SK-N-SH (cell line): ENCODE results near the gene CDC42EP4. TPM values are rescaled to one million over a fixed set of nuclear protein-coding genes. Genes with fewer than 3 reads are reported as not detected.
A peak's percentile ranks its signal among the peaks of the same experiment; 100 is the strongest.
"Not testable (repeated sequence)": the region's sequence is repeated elsewhere in the genome, so short reads cannot be mapped to it uniquely, and the experiment has no call there.

Experiments
- CTCF ChIA-PET: fragments of 300-600, 350-600 bp; formaldehyde crosslinking; extraction: SDS; loops from one replicate; lab custom pipeline; 2021; lab: Yijun Ruan, JAX
- POLR2A ChIA-PET: fragments of 350-600 bp; sonication (Branson Sonifier 250); formaldehyde crosslinking; extraction: SDS; loops from one replicate; lab custom pipeline; 2020; ENCODE audit warnings: antibody characterized with exemption, inconsistent platforms; lab: Yijun Ruan, JAX
- DNase-seq: peaks from one replicate; pipeline ENCODE4 v3.0.0; 2012
- H2AFZ ChIP-seq: fragments of 200-600 bp; sonication (generic); 2 replicates; pipeline ENCODE4 v1.8.1; 2016; ENCODE audit warnings: antibody characterized with exemption, mild to moderate bottlenecking, low read depth
- H3F3A ChIP-seq: fragments of 200-600 bp; sonication (generic); replicated peaks from 2 replicates; pipeline ENCODE3; 2016; ENCODE audit warnings: antibody characterized with exemption, mild to moderate bottlenecking; ENCODE audit not compliant: insufficient read depth
- H3K27ac ChIP-seq, 2 experiments: fragments of 200-500 bp in 1 of 2; fragments of 200-600 bp in 1 of 2; sonication (Bioruptor generic) in 1 of 2; sonication (generic), shearing (Covaris generic) in 1 of 2; 2 replicates each; pipeline versions ENCODE4 v1.5.1 to v1.6.1; 2014 to 2016; ENCODE audit warnings: low read depth in 2 of 2, inconsistent platforms in 1 of 2, low read length in 1 of 2, mild to moderate bottlenecking in 1 of 2, mixed read lengths in 1 of 2
- H3K27me3 ChIP-seq: fragments of 200-600 bp; sonication (generic), shearing (Covaris generic); 2 replicates; pipeline ENCODE4 v1.6.1; 2016; ENCODE audit warnings: mixed run types; ENCODE audit not compliant: insufficient read depth
- H3K36me3 ChIP-seq, 2 experiments: fragments of 200-500 bp in 1 of 2; fragments of 200-600 bp in 1 of 2; sonication (Bioruptor generic) in 1 of 2; sonication (generic) in 1 of 2; replicated peaks in 1 of 2; 2 replicates each; pipeline versions ENCODE3 to v1.5.1; 2014 to 2016; ENCODE audit warnings: low read length in 1 of 2, mild to moderate bottlenecking in 1 of 2; ENCODE audit not compliant: insufficient read depth in 2 of 2, control insufficient read depth in 1 of 2
- H3K4me1 ChIP-seq, 2 experiments: fragments of 200-500 bp in 1 of 2; fragments of 200-600 bp in 1 of 2; sonication (Bioruptor generic) in 1 of 2; sonication (generic), shearing (Covaris generic) in 1 of 2; 2 replicates each; pipeline versions ENCODE4 v1.5.1 to v1.6.1; 2014 to 2016; ENCODE audit warnings: low read depth in 1 of 2, low read length in 1 of 2, mixed run types in 1 of 2; ENCODE audit not compliant: insufficient read depth in 2 of 2, control insufficient read depth in 1 of 2
- H3K4me2 ChIP-seq: fragments of 200-600 bp; sonication (generic), shearing (Covaris generic); 2 replicates; pipeline ENCODE4 v1.6.1; 2017; ENCODE audit warnings: mixed run types
- H3K4me3 ChIP-seq, 2 experiments: fragments of 200-500 bp in 1 of 2; fragments of 200-600 bp in 1 of 2; sonication (Bioruptor generic) in 1 of 2; sonication (generic), shearing (Covaris generic) in 1 of 2; 2 replicates each; pipeline versions ENCODE4 v1.5.1 to v1.8.1; 2014 to 2016; ENCODE audit warnings: low read depth in 2 of 2, inconsistent platforms in 1 of 2, low read length in 1 of 2, mild to moderate bottlenecking in 1 of 2, mixed read lengths in 1 of 2, moderate library complexity in 1 of 2
- H3K79me2 ChIP-seq: fragments of 200-600 bp; sonication (generic); 2 replicates; pipeline ENCODE4 v1.8.1; 2017; ENCODE audit warnings: mild to moderate bottlenecking; ENCODE audit not compliant: insufficient read depth
- H3K9ac ChIP-seq: fragments of 200-600 bp; sonication (generic); 2 replicates; pipeline ENCODE4 v1.6.1; 2017; ENCODE audit warnings: mixed run types
- H3K9me2 ChIP-seq: fragments of 200-600 bp; sonication (generic); 2 replicates; pipeline ENCODE4 v1.6.1; 2017; ENCODE audit warnings: mixed run types
- H3K9me3 ChIP-seq: fragments of 200-600 bp; sonication (generic); 2 replicates; pipeline ENCODE4 v1.6.1; 2017; ENCODE audit warnings: mixed run types, mild to moderate bottlenecking, moderate library complexity
- H4K20me1 ChIP-seq: fragments of 200-600 bp; sonication (generic); 2 replicates; pipeline ENCODE4 v1.6.1; 2017; ENCODE audit warnings: mild to moderate bottlenecking, mixed run types; ENCODE audit not compliant: insufficient read depth
- CHD2 ChIP-seq: fragments of 150-350 bp; IDR thresholded peaks from 2 replicates; pipeline ENCODE4 v1.6.1; 2018; ENCODE audit warnings: low read length; ENCODE audit not compliant: partially characterized antibody
- FOXJ3 ChIP-seq: sonication (generic); formaldehyde crosslinking; IDR thresholded peaks from 2 replicates; pipeline ENCODE4 v1.5.1; 2020; ENCODE audit warnings: mild to moderate bottlenecking, missing genetic modification reagents
- MXI1 ChIP-seq: IDR thresholded peaks from 2 replicates; pipeline ENCODE4 v1.6.1; 2012; ENCODE audit warnings: mild to moderate bottlenecking, low read depth, low read length, improper control_type of control experiment
- RXRA ChIP-seq: IDR thresholded peaks from 2 replicates; pipeline ENCODE4 v1.4.0; 2012; ENCODE audit warnings: low read depth, mild to moderate bottlenecking, borderline replicate concordance
- SIN3A ChIP-seq: IDR thresholded peaks from 2 replicates; pipeline ENCODE4 v1.6.1; 2012; ENCODE audit warnings: low read depth, mild to moderate bottlenecking, low read length, moderate library complexity, borderline replicate concordance
- WGBS: methylation state at CpG from one replicate; pipeline ENCODE4 v1.1.6; 2017; ENCODE audit warnings: low lambda C conversion rate; 5-methylcytosine and 5-hydroxymethylcytosine counted together
- polyA plus RNA-seq, 3 experiments: library from polyadenylated mRNA; depleted of rRNA; stranded (reverse); fragments of >200 nt; gene quantifications; 2 replicates each; pipeline ENCODE4 v1.2.3, GENCODE V29; 2012
- TF ChIP-seq, protein P1 (sequence below): IDR thresholded peaks from 2 replicates; pipeline ENCODE4 v1.4.0; 2012; ENCODE audit warnings: low read depth
- TF ChIP-seq, protein P2 (sequence below): fragments of 200-600 bp; sonication (generic); IDR thresholded peaks from 2 replicates; pipeline ENCODE4 v1.6.1; 2017; ENCODE audit warnings: antibody characterized with exemption, mild to moderate bottlenecking, moderate library complexity
- TF ChIP-seq, protein P3 (sequence below): IDR thresholded peaks from 2 replicates; pipeline ENCODE4 v1.6.1; 2012; ENCODE audit warnings: mild to moderate bottlenecking, low read depth, low read length, moderate library complexity

Gene CDC42EP4
- polyA plus RNA-seq, 1 of the 3 experiments (the other 2 are of a cell fraction), result 28.3 TPM

DNA sequence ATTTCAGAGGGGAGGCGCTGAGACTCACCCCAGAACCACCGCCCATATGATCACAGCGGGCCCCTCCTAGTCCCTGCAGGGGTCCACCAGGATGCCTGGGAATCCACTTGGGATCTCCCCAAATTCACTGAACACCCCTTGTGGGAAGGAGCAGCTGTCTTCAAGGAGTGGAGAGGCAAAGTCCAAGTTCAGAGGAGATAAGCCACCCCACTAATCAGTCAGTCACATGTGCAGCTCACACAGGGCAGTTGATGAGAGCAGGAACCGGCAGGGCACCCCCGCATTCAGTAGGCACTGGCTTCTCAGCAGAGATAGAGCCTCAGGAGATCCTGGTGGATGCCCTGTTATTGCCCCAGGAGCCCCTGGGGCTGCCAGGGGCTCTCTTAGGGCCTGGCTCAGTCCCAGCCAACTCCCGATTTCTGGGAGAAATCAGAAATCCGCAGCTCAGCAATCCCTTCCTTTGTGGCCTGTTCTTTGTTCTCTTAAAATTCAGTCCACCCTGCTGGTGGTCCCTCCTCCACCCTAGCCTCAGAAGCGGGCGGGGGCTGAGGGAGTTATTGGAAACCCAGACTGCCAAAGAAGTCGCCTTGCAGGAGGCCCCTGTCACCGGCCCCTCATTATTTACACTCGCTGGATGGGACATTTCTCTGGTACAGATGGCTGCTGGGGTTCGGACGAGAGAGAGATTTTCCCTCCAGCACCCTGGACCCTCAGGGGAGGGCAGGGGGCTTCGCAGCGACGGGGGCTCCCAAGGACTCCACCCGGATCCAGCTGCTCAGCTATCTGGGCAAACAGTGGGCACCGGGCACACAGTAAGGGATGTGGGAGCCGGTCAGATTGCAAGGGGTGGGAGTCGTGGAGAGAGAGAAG is 1.8 kb downstream of the CDC42EP4 start (continued):
- TF ChIP-seq, protein P1, sequence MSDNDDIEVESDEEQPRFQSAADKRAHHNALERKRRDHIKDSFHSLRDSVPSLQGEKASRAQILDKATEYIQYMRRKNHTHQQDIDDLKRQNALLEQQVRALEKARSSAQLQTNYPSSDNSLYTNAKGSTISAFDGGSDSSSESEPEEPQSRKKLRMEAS, result 0 out of 2 replicates have a peak, but pooled peaks have one; percentile 49
- TF ChIP-seq SIN3A (no peak), CHD2 (peak; percentile 27), MXI1 (peak; percentile 63; the same call in 1 of the 2 replicates), RXRA (no peak)
- TF ChIP-seq, protein P2, sequence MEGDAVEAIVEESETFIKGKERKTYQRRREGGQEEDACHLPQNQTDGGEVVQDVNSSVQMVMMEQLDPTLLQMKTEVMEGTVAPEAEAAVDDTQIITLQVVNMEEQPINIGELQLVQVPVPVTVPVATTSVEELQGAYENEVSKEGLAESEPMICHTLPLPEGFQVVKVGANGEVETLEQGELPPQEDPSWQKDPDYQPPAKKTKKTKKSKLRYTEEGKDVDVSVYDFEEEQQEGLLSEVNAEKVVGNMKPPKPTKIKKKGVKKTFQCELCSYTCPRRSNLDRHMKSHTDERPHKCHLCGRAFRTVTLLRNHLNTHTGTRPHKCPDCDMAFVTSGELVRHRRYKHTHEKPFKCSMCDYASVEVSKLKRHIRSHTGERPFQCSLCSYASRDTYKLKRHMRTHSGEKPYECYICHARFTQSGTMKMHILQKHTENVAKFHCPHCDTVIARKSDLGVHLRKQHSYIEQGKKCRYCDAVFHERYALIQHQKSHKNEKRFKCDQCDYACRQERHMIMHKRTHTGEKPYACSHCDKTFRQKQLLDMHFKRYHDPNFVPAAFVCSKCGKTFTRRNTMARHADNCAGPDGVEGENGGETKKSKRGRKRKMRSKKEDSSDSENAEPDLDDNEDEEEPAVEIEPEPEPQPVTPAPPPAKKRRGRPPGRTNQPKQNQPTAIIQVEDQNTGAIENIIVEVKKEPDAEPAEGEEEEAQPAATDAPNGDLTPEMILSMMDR, result no peak
- TF ChIP-seq, protein P3, sequence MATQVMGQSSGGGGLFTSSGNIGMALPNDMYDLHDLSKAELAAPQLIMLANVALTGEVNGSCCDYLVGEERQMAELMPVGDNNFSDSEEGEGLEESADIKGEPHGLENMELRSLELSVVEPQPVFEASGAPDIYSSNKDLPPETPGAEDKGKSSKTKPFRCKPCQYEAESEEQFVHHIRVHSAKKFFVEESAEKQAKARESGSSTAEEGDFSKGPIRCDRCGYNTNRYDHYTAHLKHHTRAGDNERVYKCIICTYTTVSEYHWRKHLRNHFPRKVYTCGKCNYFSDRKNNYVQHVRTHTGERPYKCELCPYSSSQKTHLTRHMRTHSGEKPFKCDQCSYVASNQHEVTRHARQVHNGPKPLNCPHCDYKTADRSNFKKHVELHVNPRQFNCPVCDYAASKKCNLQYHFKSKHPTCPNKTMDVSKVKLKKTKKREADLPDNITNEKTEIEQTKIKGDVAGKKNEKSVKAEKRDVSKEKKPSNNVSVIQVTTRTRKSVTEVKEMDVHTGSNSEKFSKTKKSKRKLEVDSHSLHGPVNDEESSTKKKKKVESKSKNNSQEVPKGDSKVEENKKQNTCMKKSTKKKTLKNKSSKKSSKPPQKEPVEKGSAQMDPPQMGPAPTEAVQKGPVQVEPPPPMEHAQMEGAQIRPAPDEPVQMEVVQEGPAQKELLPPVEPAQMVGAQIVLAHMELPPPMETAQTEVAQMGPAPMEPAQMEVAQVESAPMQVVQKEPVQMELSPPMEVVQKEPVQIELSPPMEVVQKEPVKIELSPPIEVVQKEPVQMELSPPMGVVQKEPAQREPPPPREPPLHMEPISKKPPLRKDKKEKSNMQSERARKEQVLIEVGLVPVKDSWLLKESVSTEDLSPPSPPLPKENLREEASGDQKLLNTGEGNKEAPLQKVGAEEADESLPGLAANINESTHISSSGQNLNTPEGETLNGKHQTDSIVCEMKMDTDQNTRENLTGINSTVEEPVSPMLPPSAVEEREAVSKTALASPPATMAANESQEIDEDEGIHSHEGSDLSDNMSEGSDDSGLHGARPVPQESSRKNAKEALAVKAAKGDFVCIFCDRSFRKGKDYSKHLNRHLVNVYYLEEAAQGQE, result no peak

DNA sequence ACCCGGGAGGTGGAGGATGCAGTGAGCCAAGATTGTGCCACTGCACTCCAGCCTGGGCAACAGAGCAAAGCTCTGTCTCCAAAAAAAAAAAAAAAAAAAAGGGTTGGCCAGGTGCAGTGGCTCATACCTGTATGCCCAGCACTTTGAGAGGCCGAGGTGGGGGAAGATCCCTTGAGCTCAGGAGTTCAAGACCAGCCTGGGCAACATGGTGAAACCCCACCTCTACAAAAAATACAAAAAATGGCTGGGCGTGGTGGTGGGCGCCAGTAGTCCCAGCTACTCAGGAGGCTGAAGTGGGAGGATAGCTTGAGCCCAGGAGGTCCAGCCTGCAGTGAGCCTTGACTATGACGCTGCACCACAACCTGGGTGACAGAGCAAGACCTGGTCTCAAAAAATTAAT is 2.8 kb downstream of the CDC42EP4 start:
- not testable (repeated sequence) for H2AFZ ChIP-seq
- TF ChIP-seq FOXJ3, result 0 out of 2 replicates have a peak, but pooled peaks have one; percentile 24
- TF ChIP-seq, all 33 proteins: peak for 1; not testable (repeated sequence) for 32
- not testable (repeated sequence) for DNase-seq, H4K20me1 ChIP-seq, H3K9me2 ChIP-seq, H3K27me3 ChIP-seq, H3K9me3 ChIP-seq, H3K36me3 ChIP-seq
- H3K79me2 ChIP-seq, result peaks cover 72% of the 10 kb centered on the region
- H3K27ac ChIP-seq, result peak overlapping the region in 1 of 2 experiments; percentile 96; a peak in 2 of 4 replicates
- H3K4me3 ChIP-seq, result peak overlapping the region in 1 of 2 experiments; percentile 50; a peak in 1 of 4 replicates
- ChIA-PET POLR2A (interaction anchor here (0.5 to 3.7 kb wide), 2 partner anchors 60 to 936 kb away, joined by 4 to 30 read pairs; no protein-coding TSS in a partner anchor), CTCF (interaction anchor here (5.7 to 5.9 kb wide), 3 partner anchors 50 to 60 kb away, joined by 66 to 154 read pairs (median 84); no protein-coding TSS in a partner anchor)
- H3K4me2 ChIP-seq, result peak overlapping the region; percentile 98
- H3F3A ChIP-seq, result peaks cover 48% of the 10 kb centered on the region
- H3K9ac ChIP-seq, result peak overlapping the region; percentile 36; the same call in 1 of the 2 replicates
- H3K4me1 ChIP-seq, result peaks cover 57 to 61% of the 10 kb centered on the region in 2 experiments; a peak in 3 of 4 replicates
- 74% methylated on average over 5 of the region's 5 CpGs for WGBS
